Measurements from ENCODE around the gene SLC7A14. TPM values are rescaled to one million over a fixed set of nuclear protein-coding genes. Genes with fewer than 3 reads are reported as not detected.

The SLC7A14 gene
- total RNA-seq, 1 experiment from 2014 or later, result not detected

DNA sequence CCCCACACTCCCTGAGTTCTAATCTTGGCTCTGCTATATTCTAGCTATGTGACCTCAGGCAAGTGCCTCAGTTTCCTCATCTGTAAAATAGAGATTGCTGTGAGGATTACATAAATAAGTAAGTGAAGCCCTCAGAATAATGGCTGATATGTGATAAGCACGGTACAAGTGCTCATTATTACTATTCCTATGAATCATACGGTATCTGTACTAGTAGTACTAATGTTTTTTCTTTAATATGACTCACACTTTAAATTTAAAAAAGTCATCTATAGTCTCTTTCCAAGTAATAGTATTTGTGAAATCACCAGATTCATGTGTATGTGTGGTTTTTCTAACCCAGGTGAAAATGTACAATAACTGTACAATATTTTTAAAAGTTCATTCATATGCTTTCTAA, 108.5 kb downstream of the SLC7A14 start:
- DNase-seq (ENCODE audit: low read depth, low spot score) (no peak), ATAC-seq (no peak)
- Histone ChIP-seq H3K79me2 (ENCODE audit: insufficient read depth, low read length) (no peaks in the 10 kb centered on the region), H3K4me1 (ENCODE audit: control insufficient read depth in 1 of 2, insufficient read depth in 2 of 2, low read length in 2 of 2) (no peaks in the 10 kb centered on the region), H3K27ac (ENCODE audit: low read depth, low read length) (no peak overlapping the region), H3K4me3 (replicated peaks in 1 of 2; ENCODE audit: low read depth in 1 of 2, low read length in 2 of 2) (no peak overlapping the region), H3K36me3 (ENCODE audit: control insufficient read depth in 1 of 2, insufficient read depth in 2 of 2, low read length in 2 of 2) (no peaks in the 10 kb centered on the region), H3K9me2 (ENCODE audit: insufficient read depth) (no peaks in the 10 kb centered on the region), H4K20me1 (ENCODE audit: insufficient read depth) (no peaks in the 10 kb centered on the region), H3K9ac (ENCODE audit: low read length) (no peak overlapping the region), H3K9me3 (ENCODE audit: control insufficient read depth in 1 of 2, insufficient read depth in 1 of 2, low read depth in 1 of 2, low read length in 2 of 2) (no peaks in the 10 kb centered on the region), H3K27me3 (ENCODE audit: insufficient read depth, low read length) (no peaks in the 10 kb centered on the region), H3K4me2 (ENCODE audit: low read length) (no peak overlapping the region), H2AFZ (ENCODE audit: low read depth, low read length, poor library complexity, severe bottlenecking) (no peak overlapping the region)
- POLR2A ChIA-PET, result no interaction called here
- intact Hi-C loops (cut with micrococcal nuclease), result no loop called here
- no TSS peak for BruUV-seq (replicated peaks)
- TF ChIP-seq EZH2phosphoT487 (IDR thresholded peaks at IDR 0.05; ENCODE audit: borderline replicate concordance), result no peak
- no peak for TF ChIP-seq EZH2 (IDR thresholded peaks at IDR 0.05)
- no peak for TF ChIP-seq SP1 (IDR thresholded peaks at IDR 0.05; ENCODE audit: low read depth)
- TF ChIP-seq ELF1 (IDR thresholded peaks at IDR 0.05; ENCODE audit: borderline replicate concordance, low read depth), result no peak
- TF ChIP-seq EGR1 (IDR thresholded peaks at IDR 0.05; ENCODE audit: low read depth), result no peak
- TF ChIP-seq CEBPB (IDR thresholded peaks at IDR 0.05; ENCODE audit: low read depth), result no peak
- no peak for TF ChIP-seq SIN3A (IDR thresholded peaks at IDR 0.05; ENCODE audit: low read depth)
- TF ChIP-seq JUND (IDR thresholded peaks at IDR 0.05), result no peak
- TF ChIP-seq, protein P1, sequence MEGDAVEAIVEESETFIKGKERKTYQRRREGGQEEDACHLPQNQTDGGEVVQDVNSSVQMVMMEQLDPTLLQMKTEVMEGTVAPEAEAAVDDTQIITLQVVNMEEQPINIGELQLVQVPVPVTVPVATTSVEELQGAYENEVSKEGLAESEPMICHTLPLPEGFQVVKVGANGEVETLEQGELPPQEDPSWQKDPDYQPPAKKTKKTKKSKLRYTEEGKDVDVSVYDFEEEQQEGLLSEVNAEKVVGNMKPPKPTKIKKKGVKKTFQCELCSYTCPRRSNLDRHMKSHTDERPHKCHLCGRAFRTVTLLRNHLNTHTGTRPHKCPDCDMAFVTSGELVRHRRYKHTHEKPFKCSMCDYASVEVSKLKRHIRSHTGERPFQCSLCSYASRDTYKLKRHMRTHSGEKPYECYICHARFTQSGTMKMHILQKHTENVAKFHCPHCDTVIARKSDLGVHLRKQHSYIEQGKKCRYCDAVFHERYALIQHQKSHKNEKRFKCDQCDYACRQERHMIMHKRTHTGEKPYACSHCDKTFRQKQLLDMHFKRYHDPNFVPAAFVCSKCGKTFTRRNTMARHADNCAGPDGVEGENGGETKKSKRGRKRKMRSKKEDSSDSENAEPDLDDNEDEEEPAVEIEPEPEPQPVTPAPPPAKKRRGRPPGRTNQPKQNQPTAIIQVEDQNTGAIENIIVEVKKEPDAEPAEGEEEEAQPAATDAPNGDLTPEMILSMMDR (IDR thresholded peaks at IDR 0.05 in 2 of 3, conservative IDR thresholded peaks at IDR 0.05 in 1 of 3; ENCODE audit: borderline replicate concordance in 1 of 3, insufficient read depth in 1 of 3, low read depth in 2 of 3, low read length in 2 of 3), result no peak
- no peak for TF ChIP-seq POLR2AphosphoS5 (IDR thresholded peaks at IDR 0.05; ENCODE audit: low read depth, low read length)
- TF ChIP-seq RAD21 (IDR thresholded peaks at IDR 0.05; ENCODE audit: low read depth), result no peak
- no peak for TF ChIP-seq FOSL1 (IDR thresholded peaks at IDR 0.05; ENCODE audit: low read depth)
- TF ChIP-seq ZFX (IDR thresholded peaks at IDR 0.05), result no peak
- no peak for TF ChIP-seq CBX3 (IDR thresholded peaks at IDR 0.05; ENCODE audit: low read depth)
- TF ChIP-seq TCF7L2 (IDR thresholded peaks at IDR 0.05; ENCODE audit: borderline replicate concordance, extremely low read depth, insufficient read depth, insufficient read length), result no peak
- TF ChIP-seq SRF (IDR thresholded peaks at IDR 0.05; ENCODE audit: low read depth), result no peak
- RAD21 ChIA-PET (ENCODE audit: low non-redundant PET in 1 of 2, low total read pairs in 2 of 2, uncharacterized antibody in 2 of 2, unreplicated experiment in 2 of 2), result no interaction called here
- CTCF ChIA-PET, result no interaction called here
